SK-N-SH treated with all-trans-retinoic acid at 6 μM for 48 hours (cell line): ENCODE results near the gene ITGBL1.

ENCODE experiments used
- ARNTL ChIP-seq: fragments of 450-650 bp; formaldehyde crosslinking; IDR thresholded peaks from 2 replicates; pipeline ENCODE4 v1.5.0; 2020; ENCODE audit warnings: low read depth, mild to moderate bottlenecking, moderate library complexity, borderline replicate concordance
- TF ChIP-seq, protein P1 (sequence below): fragments of 250-450 bp; sonication (Bioruptor Pico); IDR thresholded peaks from 2 replicates; pipeline ENCODE4 v1.8.0; 2020; ENCODE audit warnings: mild to moderate bottlenecking, moderate library complexity, borderline replicate concordance

DNA sequence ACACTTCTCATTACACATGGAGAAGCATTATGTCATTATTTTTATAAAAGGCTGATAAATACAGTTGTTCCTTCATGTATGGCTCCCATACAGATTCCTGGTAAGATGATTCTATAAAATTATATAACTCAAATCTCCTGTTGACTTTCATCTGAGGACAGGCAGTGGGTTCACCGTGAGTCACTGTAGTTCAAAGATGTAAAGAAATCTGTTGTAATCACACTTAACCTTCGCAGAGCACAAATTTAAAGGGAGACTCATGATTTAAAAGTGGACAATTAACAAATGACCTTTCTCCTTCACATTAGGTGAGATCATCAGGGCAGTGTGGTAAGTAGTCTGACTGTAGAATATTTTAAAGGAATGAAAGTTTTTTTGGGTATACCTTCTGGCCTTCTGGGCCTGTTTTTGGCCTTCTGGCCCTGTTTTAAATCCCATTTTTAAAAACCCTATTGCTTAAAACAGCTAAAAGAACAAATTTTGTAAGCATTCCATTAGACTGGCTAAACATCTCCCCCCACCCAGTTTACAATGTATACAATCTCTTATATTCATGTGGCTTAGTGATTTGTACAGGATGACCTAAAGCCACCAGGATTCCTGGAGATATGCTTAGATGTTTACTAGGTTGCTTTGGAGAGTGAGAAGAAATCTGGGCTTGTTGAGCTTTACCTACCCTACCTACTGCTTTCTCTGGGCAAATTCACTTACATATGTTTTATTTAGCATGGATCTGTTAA is 171.2 kb downstream of the ITGBL1 start:
- TF ChIP-seq, protein P1, sequence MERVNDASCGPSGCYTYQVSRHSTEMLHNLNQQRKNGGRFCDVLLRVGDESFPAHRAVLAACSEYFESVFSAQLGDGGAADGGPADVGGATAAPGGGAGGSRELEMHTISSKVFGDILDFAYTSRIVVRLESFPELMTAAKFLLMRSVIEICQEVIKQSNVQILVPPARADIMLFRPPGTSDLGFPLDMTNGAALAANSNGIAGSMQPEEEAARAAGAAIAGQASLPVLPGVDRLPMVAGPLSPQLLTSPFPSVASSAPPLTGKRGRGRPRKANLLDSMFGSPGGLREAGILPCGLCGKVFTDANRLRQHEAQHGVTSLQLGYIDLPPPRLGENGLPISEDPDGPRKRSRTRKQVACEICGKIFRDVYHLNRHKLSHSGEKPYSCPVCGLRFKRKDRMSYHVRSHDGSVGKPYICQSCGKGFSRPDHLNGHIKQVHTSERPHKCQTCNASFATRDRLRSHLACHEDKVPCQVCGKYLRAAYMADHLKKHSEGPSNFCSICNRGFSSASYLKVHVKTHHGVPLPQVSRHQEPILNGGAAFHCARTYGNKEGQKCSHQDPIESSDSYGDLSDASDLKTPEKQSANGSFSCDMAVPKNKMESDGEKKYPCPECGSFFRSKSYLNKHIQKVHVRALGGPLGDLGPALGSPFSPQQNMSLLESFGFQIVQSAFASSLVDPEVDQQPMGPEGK, result no peak
- no peak for TF ChIP-seq ARNTL (CRISPR knock-in tag)
